Upper lobe of right lung (tissue), 1 donor: ENCODE data around the gene HUWE1. TPM values are rescaled to one million over a fixed set of nuclear protein-coding genes. Genes with fewer than 3 reads are reported as not detected.

Source experiments
- ATAC-seq: fragments of 200-7000 bp; cut with Tn5 transposase; one replicate; pipeline ENCODE4 v1.9.1; 2020; ENCODE audit warnings: mild to moderate bottlenecking, moderate library complexity
- DNase-seq: peaks from one replicate; pipeline ENCODE4 v3.0.0-alpha.2; 2020
- H3K27ac ChIP-seq: fragments of 200-600 bp; one replicate; pipeline ENCODE4 v1.8.0; 2022
- H3K27me3 ChIP-seq: fragments of 200-600 bp; one replicate; pipeline ENCODE4 v1.8.0; 2022; ENCODE audit warnings: mild to moderate bottlenecking
- H3K36me3 ChIP-seq: fragments of 200-600 bp; one replicate; pipeline ENCODE4 v1.8.0; 2022
- H3K4me1 ChIP-seq: fragments of 200-600 bp; one replicate; pipeline ENCODE4 v1.8.0; 2022
- H3K4me3 ChIP-seq: fragments of 200-600 bp; one replicate; pipeline ENCODE4 v1.8.0; 2022; ENCODE audit warnings: mild to moderate bottlenecking
- H3K9me3 ChIP-seq: fragments of 200-600 bp; one replicate; pipeline ENCODE4 v1.8.0; 2022
- CTCF ChIP-seq: fragments of 200-600 bp; IDR thresholded peaks from one replicate; pipeline ENCODE4 v1.8.0; 2022; ENCODE audit warnings: antibody characterized with exemption
- intact Hi-C: fragments of 100-400 bp; cut with DNase I; formaldehyde crosslinking; loops from one replicate; pipeline ENCODE4 v1.11.0; 2022
- total RNA-seq: library from RNA; stranded (reverse); fragmentation: NEBNext Ultra II Directional; extraction: Animal tissue kit (Norgen Biotek cat#: 25700); gene quantifications from one replicate; pipeline ENCODE4 v1.2.1, GENCODE V29; 2021
- donor health status: DM: no; HTN: yes; CAD: no; lungs with severe emphysema.

Gene HUWE1
- total RNA-seq, 1 donor from 2014 or later, result 151 TPM

GRCh38 chrX:53563324-53563723 is 123.2 kb downstream of the HUWE1 start:
- Histone ChIP-seq H3K27me3 (no peaks in the 10 kb centered on the region), H3K27ac (no peak overlapping the region), H3K4me3 (no peak overlapping the region), H3K9me3 (no peaks in the 10 kb centered on the region), H3K4me1 (no peaks in the 10 kb centered on the region), H3K36me3 (peaks cover 92% of the 10 kb centered on the region)
- intact Hi-C loops, result no loop called here
- ATAC-seq (no peak), DNase-seq (no peak)
- TF ChIP-seq CTCF, result no peak

GRCh38 chrX:53561912-53562311 is 124.6 kb downstream of the HUWE1 start:
- Histone ChIP-seq H3K27ac (no peak overlapping the region), H3K36me3 (peaks cover 94% of the 10 kb centered on the region), H3K4me3 (no peak overlapping the region), H3K27me3 (no peaks in the 10 kb centered on the region), H3K9me3 (no peaks in the 10 kb centered on the region), H3K4me1 (no peaks in the 10 kb centered on the region)
- DNase-seq (no peak), ATAC-seq (no peak)
- no peak for TF ChIP-seq CTCF
- intact Hi-C loops, result no loop called here

GRCh38 chrX:53558646-53559045 is 127.9 kb downstream of the HUWE1 start:
- H3K27ac ChIP-seq, result no peak overlapping the region
- H3K9me3 ChIP-seq, result no peaks in the 10 kb centered on the region
- intact Hi-C loops, result no loop called here
- no peak overlapping the region for H3K4me3 ChIP-seq
- H3K36me3 ChIP-seq, result peaks cover 93% of the 10 kb centered on the region
- no peak for DNase-seq
- TF ChIP-seq CTCF, result no peak
- ATAC-seq, result no peak
- H3K4me1 ChIP-seq, result no peaks in the 10 kb centered on the region
- no peaks in the 10 kb centered on the region for H3K27me3 ChIP-seq

GRCh38 chrX:53556868-53557267 is 129.7 kb downstream of the HUWE1 start:
- H3K9me3 ChIP-seq, result no peaks in the 10 kb centered on the region
- no peaks in the 10 kb centered on the region for H3K27me3 ChIP-seq
- H3K4me1 ChIP-seq, result no peaks in the 10 kb centered on the region
- peaks cover 91% of the 10 kb centered on the region for H3K36me3 ChIP-seq
- no peak for DNase-seq
- no peak overlapping the region for H3K27ac ChIP-seq
- no peak for ATAC-seq
- no peak overlapping the region for H3K4me3 ChIP-seq
- TF ChIP-seq CTCF, result no peak
- intact Hi-C loops, result no loop called here

GRCh38 chrX:53550756-53551463 is 135.6 kb downstream of the HUWE1 start:
- Histone ChIP-seq H3K36me3 (peaks cover 91% of the 10 kb centered on the region), H3K9me3 (no peaks in the 10 kb centered on the region), H3K27ac (no peak overlapping the region), H3K4me1 (no peaks in the 10 kb centered on the region), H3K27me3 (no peaks in the 10 kb centered on the region), H3K4me3 (no peak overlapping the region)
- no peak for DNase-seq
- no peak for ATAC-seq
- intact Hi-C loops, result no loop called here
- TF ChIP-seq CTCF, result no peak

GRCh38 chrX:53547668-53548067 is 138.9 kb downstream of the HUWE1 start:
- Histone ChIP-seq H3K36me3 (peaks cover 97% of the 10 kb centered on the region), H3K27ac (no peak overlapping the region), H3K4me3 (no peak overlapping the region), H3K4me1 (no peaks in the 10 kb centered on the region), H3K27me3 (no peaks in the 10 kb centered on the region), H3K9me3 (no peaks in the 10 kb centered on the region)
- no peak for TF ChIP-seq CTCF
- ATAC-seq (no peak), DNase-seq (no peak)
- intact Hi-C loops, result no loop called here
